OCI-LY7 (cell line): ENCODE data around the gene USH1G.

Source experiments
- EZH2phosphoT487 ChIP-seq: fragments of 200-600 bp; sonication (generic); IDR thresholded peaks from 2 replicates; pipeline ENCODE4 v1.6.1; 2018; ENCODE audit warnings: low read depth, borderline replicate concordance, mild to moderate bottlenecking, mixed run types, antibody characterized with exemption, low read length, moderate library complexity, mixed read lengths
- TF ChIP-seq, protein P1 (sequence below): fragments of 200-600 bp; sonication (generic); conservative IDR thresholded peaks from 2 replicates; pipeline ENCODE4 v1.5.1; 2014; ENCODE audit warnings: mild to moderate bottlenecking, antibody characterized with exemption, low read length, moderate library complexity, mixed read lengths

DNA sequence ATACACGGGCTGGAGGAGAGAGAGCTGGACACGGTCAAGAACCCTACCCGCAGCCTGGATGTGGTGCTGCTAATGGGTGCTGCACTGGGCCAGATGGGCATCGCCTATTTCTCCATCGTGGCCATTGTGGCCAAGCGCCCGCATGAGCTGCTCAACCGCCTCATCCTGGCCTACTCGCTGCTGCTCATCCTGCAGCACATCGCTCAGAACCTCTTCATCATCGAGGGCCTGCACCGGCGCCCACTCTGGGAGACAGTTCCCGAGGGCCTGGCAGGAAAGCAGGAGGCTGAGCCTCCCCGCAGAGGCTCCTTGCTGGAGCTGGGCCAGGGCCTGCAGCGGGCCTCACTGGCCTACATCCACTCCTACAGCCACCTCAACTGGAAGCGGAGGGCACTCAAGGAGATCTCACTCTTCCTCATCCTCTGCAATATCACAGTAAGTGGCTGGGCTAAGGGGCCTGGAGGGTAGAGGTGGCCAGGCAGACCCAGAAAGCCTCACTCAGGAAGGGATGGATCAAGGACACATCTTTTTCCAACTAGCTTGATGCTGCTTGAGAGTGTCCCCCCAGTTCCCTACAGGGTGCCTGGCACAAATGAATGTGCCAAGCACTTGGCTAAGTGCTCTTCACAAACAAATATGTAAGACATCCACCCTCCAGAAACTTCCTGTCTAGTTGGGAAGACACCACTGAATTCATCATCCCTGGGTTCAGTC lies 24.1 kb upstream of the USH1G start:
- TF ChIP-seq EZH2phosphoT487 = no peak
- TF ChIP-seq, protein P1, sequence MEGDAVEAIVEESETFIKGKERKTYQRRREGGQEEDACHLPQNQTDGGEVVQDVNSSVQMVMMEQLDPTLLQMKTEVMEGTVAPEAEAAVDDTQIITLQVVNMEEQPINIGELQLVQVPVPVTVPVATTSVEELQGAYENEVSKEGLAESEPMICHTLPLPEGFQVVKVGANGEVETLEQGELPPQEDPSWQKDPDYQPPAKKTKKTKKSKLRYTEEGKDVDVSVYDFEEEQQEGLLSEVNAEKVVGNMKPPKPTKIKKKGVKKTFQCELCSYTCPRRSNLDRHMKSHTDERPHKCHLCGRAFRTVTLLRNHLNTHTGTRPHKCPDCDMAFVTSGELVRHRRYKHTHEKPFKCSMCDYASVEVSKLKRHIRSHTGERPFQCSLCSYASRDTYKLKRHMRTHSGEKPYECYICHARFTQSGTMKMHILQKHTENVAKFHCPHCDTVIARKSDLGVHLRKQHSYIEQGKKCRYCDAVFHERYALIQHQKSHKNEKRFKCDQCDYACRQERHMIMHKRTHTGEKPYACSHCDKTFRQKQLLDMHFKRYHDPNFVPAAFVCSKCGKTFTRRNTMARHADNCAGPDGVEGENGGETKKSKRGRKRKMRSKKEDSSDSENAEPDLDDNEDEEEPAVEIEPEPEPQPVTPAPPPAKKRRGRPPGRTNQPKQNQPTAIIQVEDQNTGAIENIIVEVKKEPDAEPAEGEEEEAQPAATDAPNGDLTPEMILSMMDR = no peak
